Superior temporal gyrus (tissue), 1 donor: Measurements from ENCODE around the gene TRIP10.
"Not testable (repeated sequence)": the region's sequence is repeated elsewhere in the genome, so short reads cannot be mapped to it uniquely, and the experiment has no call there.

Experiments
- DNase-seq: peaks from one replicate; pipeline ENCODE4 v3.0.0-alpha.2; 2016; ENCODE audit errors: extremely low spot score

Gene TRIP10

GRCh38 chr19:6797646-6798045 is 58.2 kb downstream of the TRIP10 start:
- DNase-seq: no peak

- DNase-seq: not testable (repeated sequence)
Observed at GRCh38 chr19:6800160-6800790, 60.8 kb downstream of the TRIP10 start.

DNA sequence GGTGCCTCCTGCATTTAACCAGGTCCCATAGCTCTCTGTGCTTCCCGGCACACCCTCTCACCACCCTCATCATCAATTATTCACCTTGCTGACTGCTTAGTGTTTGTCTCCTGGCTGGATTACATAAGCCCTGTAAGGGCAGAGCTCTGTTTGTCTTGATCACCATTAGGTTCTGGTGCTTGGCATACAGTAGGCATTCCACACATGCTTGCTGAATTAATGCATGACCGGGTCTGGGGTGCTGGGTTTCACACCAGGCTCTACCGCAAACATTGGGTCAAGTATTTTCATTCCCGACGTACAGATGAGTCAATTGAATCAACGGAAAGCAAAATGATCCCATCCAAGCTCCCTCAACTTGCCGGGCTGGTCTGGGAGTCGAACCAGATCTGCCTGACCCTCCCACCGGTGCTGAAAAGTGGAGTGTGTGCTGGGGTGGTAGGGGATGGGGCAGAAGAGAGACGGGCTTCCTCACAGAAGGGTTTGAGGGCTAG is 61.6 kb downstream of the TRIP10 start:
- no peak for DNase-seq
